Measurements from ENCODE around the gene AMOT.

Gene AMOT

DNA sequence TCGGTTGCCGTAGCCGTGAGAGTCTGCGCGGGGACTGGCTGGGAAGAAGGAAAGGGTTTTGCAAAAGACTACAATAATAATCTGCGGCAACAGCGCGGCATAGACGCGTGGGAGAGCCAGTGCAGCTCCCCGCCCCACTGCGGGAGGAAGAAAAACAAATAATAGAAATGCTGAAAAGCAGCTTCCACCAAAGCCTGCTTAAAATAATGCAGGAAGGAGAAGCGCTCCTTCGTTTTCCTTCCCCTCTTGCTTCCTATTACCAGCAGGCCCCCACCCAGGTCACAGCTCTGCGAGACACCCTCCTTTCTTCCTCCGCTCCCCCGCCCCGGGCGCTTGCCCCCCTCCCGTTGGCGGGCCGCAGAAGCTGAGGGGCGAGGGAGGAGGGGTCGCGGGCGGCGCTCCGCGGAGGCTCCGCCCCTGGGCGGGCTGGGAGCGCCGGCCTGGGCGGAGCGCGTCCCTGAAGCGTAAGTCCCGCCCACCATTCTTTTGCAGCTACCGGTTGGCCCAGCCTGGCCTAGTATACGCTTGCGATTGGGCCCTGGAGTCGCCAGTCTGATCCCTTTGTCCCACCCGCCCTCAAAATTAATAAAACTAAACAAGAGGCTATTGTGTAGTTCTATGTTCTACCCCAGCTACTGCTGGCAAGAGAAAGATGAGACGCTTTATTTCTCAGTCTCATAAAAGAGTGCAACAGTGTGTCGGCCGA is 636 bp upstream of the AMOT start:
- DNase-seq (ENCODE audit: low spot score), result peak; percentile 96

DNA sequence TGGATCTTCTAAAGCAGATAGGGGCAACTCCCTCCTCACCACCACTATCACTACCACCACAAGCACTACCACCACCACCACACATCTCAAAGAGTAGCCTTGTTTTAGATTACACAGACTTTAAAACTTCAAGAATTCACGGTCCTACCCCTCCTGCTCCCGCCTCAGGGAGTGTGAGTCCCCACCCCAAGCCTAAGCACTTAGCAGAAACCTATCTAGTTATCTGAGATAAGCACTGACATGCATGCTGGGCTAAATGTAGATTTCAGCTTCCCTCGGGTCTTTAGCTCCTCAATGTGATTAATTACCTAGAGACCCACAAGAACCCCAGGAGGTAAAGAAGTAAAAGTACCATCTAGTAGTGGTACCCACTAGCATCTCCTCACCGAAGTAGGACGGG is 775 bp downstream of the AMOT start:
- no peak for DNase-seq (ENCODE audit: low spot score)

DNA sequence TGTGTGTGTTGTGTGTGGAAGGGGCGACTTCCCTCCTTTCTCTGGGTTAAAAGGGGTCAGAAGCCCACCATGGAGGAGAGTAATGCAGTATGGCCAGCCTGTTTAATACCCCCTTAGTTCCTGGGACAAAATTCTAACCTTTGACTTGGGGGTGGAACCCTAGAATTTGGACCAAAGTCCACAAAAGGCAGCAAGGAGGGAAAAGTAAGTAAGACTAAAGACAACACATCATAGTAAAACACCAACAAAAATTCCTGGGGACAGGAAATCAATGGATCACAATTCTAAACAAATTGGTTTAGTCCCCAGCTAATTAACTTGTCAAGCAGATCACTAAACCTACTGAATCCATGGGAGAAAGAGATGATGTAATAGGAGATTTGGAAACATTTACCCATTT is 3.1 kb downstream of the AMOT start:
- no peak for DNase-seq (ENCODE audit: low spot score)

DNA sequence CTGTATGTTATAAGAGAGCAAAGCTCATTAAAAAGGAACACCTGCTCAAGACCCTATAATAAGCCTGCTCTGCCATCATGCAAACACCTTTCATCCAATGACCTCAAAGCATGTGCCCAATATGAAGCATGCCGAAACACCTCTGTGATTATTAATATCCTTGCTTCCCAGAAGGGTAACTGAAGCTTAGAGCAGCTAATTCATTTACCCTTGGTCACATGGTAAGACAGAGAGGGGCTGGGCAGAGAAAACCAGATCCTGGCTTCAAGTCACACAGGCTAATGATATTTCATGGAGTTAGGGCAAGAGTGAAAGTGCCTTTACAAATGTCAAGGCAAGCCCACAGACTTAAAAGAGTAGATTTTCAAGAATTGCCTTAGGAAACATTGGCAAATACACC is 5.6 kb downstream of the AMOT start:
- DNase-seq (ENCODE audit: low spot score), result no peak

DNA sequence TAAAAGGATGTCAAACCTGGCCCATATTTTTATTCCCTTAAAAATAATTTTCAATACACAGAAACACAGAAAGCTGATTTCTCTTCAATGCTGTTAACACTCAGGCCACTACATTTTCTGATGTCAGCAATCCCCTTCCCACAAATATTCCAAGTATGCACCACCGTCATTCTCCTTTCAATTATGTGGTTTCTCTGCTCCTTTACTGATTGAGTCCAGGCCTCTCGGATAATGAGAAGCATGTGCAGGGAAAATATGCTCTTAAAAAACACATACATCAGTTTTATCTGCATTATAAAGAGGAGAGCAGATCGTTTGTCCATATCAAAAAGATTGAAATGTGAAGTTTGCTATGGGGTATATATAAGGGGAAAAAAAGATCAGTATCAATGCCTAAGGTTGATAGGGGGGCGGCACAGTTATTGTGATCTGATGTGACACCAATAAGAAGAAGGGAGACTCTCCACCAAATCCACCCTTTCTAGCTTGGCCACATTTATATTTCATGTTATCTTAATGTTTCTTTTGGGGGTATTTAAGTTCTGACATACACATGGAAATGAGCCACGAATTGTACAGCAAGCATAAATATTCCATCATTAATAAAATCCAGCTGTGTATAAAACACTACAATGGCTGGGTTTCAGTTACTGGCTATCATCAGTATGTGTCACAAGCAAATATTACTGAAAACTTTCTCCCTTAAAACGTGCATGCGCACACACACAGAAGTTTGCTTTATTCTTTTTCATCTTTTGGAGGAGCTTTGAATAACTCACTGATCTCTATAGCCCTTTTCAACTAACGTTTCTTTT is 6.4 kb downstream of the AMOT start:
- no peak for DNase-seq (ENCODE audit: low spot score)

DNA sequence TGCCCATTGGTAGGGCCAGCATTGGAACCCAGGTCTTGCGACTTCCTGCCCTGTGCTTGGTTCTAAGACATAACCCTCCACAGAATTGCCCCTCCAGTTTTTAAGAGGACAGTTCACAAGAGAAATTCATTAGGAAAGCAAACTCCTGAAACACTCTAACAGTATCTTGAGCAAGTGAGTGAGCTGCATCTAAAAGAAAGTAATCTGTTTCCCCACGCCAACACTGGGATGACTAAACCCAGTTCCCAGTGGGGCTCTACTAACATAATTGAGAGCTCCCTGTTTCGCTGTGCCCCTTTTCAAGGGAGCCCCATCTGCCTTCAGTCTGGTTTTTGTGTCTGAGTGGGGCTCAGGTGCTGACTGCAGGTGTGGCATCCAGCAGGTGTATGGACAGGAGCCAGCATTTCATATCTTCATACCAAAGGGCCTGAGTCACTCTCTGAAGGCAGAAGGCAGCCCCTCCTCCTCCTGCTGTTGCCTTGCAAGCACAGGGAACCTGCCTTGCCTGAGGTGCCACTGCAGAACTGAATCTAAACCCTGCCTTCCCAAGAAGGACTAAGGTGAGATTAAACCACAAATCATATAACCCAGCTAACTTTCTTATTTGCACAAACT is 8.0 kb downstream of the AMOT start:
- DNase-seq (ENCODE audit: low spot score), result no peak

DNA sequence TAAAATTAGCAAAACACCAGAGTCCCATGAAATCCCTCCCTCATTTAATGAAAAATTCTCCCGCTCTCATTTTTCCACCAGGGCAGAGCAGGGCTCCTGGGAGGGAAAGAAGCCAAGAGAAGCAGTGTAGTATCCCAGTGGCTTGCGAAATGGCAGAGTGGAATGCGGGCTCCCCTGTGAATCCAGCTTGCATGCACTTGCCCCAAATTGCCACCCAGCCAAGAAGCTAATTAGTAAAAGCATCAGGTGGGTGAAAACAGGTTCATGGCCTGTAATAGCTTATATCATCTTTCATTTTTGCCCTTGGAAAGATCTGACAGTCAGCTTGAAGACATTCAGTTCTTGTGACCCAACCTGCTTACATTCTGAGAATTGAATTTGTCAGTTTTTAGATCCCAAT is 10.1 kb downstream of the AMOT start:
- DNase-seq (ENCODE audit: low spot score), result no peak

DNA sequence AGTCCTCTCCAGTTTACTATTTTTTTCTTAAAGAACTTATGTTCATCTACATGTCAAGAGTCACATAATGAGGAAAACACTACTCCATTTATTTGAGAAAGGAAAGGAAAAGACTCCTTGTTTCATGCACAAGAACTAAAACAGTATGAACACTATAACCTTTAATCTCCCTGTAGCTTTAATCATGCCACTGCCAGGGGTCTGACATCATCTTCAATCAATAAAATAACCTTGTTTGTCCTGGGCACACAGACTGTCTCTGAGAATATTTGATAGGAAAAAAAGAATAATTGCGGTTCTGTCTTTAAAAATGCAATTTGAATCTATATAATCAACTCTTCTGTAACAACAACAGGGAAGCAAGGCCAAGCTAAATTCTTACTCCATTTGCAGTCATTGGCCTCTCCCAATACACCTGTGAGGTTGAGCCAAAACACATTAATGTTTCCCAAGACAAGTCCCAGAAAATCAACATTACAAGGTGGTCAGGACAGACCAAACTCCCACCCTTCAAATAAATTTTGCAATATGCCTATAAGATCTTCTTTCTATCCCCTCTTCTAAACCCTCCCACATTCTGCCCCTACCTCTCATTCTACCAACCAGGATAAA is 13.2 kb downstream of the AMOT start:
- DNase-seq (ENCODE audit: low spot score), result no peak

DNA sequence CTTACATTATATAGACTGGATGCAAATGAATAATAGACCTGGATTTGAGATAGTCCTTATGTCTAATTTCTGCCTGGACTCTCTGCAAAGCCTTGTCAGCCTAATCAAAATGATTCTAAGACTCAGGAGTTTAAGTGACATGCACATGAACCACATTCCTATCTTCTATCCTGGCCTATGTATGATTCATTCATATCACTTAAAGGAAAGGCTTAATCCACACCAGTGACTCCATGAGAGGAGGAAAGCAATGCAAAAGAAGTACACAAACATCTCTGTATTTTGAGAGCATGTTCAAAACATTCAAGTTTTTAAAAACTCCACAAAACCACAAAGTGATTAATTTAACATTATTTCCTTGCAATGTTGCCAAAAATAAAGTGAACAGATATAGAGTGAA is 14.6 kb downstream of the AMOT start:
- no peak for DNase-seq (ENCODE audit: low spot score)

DNA sequence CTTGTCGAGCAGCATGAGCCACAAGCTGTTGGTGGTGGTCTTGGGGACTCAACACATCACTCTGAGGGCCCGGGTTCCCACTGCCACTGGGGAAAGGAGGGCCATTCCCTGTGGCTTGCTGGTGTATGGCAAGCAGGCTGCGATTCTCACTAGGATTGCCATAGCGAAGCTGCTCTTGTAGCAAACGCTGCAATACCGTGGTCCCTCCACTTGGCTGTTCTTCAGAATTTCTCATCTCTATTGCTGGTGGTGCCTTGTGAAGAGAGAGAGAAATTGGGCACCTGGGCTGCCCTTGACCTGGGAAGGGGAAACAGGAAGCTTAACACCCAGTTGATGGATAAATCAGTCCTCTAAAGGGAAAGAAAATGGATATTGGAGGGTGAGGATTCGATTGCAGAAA is 17.7 kb downstream of the AMOT start:
- DNase-seq (ENCODE audit: low spot score), result no peak

DNA sequence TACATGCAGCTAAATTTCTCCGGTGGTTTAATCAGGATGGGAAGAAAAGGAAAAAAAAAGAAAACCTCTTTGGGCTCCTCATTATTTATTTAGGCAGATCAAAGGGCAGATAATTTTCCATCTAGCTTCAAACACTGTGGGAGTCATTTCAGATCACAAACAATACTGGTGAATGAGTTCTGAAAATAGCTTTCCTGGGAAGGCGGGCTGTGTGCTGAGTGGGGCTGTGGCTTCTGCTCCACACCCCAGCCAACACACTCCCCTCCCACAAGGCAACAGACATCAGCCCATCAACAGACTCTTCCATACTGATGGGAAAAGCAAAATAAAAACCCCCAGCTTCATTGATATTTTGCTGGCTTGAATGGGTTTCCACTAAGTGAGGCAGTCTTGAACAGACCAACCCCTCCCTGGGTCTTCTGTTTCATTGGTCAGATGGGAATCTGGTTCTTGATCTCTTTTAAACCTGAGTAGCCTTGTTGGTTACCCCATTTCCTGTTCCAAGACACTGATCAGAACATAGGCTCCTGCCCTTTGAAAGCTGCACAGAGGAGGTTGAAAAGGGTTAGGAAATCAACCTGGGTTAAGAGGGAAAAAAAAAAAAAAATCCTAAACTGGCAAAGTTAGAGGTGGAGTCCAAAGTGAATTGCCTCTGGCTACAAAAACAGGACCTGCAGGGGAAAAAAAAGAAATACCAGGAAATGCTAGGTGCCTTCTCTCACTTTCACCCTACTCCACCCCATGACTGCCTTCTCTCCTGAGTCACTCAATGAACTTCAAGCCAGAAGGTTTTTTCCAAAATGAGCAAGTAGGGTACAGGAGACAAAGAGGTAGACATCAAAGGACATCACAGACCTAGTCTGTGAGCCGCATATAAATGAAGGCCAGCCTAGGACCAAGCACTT is 20.0 kb downstream of the AMOT start:
- DNase-seq (ENCODE audit: low spot score), result no peak

DNA sequence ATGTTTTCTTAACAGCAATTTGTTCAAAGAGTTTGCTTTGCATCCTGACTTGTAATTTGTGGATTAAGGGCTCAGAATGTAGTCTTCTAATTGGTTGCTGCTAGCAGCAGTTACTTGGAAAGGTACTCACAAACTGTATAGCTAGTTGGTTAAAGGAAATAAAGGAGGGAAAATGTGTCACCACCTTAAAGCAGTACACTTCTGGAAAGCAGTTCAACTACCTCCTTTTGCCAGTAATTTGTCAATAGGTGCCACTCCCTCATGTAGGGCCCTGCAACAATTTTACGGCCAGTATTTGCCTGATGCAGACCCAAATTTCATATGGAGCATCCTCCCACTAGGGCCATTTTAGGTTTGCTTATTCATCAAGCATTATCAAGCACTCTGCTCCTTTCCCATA is 20.8 kb downstream of the AMOT start:
- no peak for DNase-seq (ENCODE audit: low spot score)

DNA sequence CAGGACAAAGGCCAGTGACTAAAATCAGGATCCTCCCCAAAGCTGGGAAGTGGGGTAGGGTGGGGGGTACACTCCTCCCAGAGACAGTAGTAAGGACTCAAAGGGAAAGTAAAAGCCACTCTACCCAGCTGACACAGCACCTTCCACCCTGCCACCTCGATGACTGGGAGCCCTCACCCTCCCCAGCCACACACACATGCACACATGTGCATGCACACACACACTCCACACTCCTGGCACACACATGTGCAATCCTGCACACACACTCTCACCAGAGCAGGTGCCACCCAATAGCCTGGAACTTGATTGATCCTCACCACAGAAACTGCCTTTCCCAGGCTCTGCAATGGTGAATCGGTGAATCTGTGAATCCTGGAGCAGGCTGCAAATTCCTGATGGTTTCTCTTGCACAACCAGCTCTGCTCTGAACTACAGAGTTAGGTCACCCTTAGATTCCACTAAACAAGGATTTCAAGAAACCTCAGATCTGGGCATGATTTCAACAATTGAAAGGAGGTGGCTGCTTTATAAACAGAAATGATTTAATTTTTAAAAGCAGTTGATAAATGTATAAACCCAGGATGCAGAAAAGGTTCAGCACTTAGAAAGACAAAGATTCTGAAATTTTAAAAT is 21.5 kb downstream of the AMOT start:
- no peak for DNase-seq (ENCODE audit: low spot score)

DNA sequence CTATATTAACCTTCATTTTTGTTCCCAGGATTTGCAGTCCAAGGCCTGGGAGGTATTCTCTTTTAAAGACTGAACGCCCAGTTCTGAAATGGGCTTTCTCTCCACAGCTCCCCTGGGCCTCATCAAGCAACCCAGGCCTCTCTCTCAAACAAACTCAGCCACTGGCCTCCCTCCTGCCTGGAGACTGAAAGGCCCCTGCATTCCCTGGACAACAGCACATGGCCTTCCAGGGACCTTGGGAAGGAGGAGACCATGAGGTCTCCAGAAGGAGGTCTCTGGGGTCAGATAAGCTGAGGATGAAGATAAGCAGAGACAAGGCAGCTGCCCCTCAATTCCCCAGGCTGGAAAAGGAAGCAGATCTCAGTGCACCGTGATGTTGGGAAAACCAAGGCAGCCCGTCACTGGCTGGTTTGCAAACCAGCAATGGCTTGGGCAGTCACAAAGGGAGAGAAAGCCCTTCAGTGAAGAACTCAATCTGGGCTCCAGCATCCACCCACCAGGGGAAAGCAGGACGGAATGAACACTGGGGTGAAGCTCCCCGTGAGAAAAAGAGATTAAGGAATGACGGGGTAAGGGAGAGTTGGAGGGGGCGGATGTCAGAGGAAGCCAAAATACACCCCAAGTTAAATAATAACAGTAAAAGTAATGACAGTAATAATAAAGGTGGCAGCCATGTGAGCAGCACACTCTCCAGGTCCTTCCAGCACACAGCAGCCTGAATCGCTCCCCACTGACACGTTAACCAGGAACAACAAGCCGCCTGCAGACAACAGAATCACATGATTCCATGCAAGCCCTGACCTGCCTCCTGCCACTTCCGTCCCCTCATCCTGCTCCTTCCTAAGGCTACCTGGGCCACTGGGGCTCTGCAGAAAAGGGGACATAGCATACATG is 22.3 kb downstream of the AMOT start:
- DNase-seq (ENCODE audit: low spot score), result no peak

DNA sequence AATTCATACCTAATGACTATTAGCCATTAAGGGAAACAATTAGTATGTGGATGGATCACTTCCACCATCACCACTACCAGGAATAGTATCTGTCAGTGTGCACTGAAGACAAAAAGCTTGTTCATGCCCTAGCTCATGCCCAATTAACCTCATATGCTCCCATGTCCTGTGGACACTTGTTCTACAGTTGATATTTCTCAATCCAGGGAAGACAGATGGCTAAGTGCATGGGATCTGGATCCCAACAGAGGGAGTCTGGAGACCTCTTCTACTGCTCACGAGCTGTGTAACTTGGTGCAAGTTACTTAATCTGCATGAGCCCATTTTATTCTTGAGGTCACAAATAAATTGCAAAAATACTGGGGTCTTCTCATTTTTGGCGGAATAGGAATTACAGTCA is 23.7 kb downstream of the AMOT start:
- DNase-seq (ENCODE audit: low spot score), result no peak

DNA sequence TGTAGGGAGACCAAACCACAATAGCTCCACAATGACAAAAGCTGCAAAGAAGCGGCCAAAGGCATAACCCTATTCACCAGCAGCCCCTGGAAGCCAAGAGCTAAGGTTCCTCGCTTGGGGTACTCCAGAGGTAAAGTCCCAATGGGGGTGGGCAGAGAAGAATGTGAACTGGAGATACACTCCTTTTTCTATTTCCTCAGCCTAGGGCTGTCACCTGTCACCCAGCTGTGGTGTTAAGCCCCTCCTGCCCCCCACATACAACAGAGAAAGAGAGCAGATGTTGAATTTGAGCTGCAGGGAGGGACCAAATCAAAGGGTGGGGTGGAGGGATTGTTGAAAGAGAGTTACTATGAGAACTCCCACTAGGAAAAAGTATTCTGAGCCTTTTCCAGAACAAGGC is 26.1 kb downstream of the AMOT start:
- no peak for DNase-seq (ENCODE audit: low spot score)

DNA sequence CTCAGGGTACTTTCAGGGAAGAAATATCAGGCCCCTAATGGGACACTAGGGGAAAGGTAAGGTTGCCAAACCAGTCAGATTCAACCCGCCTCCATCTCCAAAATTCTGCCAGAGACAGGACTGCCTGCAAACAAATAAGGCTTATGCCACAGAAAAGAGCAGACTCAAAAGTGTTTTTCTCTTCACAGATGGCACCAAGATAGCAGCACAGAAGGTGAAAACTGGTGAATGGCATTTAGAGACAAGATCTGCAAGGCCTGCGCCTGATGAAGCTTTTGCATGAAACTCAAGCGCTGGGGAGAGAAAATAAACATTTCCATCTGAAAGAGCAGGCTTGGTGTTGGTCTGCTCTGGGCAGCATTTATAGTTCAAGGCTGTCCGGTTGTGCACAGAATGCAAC is 27.9 kb downstream of the AMOT start:
- DNase-seq (ENCODE audit: low spot score), result no peak

DNA sequence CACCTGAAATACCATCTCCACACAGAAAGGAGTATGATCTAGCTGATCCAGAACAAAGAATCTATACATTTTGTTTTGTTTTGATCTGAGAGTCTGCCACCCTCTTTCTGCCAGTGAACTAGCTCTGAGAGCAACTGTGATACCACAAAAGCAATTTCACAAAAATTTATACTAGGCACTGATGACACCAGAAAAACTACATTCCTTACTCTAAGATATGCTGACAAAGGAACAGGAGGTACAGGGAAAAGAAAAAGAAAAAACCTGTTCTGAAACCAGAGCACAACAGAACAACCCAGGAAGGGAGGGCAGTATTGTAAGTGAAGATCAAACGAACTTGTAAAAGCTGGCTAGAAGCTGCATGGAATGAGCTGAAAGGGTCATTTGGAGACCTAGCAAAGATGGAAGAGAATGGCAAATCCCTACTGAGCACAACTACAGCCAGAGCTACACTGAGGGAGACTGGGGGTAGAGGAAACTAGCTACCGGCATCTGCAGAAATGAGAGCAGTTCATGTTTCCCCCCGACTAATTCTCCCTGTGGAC is 31.9 kb downstream of the AMOT start:
- no peak for DNase-seq (ENCODE audit: low spot score)

DNA sequence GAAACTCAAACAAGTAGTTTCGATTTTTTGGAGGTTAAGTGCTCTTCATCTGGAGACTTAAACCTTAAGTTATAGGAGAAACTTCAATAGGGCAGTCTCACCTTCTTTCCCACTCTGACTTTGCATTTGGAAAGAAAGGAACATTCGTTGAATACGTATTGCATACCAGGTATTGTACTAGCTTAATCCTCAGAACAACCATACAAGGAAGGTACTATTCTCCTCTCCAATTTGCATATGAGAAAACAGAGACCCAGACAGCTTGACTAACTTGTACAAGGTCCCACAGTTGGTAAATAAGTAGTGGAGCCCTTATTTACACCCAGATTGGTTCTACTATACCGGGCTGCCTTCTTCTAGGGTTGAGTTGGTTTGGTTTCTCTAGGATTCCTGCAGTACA is 32.6 kb downstream of the AMOT start:
- DNase-seq (ENCODE audit: low spot score), result no peak

DNA sequence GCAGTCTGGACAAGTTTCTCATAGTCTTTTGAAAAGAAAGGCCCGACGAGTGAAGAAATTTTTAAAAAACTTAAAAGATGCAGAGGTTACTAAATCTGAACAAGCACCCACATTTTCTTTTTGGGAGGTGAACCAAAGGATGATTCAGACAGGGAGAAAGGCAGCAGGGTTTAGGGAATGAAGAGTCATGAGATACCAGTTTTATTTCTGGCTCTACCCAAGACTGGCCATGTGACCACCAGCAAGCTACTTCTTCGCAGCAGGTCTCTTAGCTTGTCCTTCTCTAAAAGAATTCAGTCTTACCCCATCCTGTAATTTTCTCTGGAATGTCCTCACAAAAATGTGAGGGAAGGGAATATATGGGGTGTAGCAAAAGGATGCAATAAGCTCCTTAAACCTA is 37.6 kb downstream of the AMOT start:
- no peak for DNase-seq (ENCODE audit: low spot score)

Measured in globus pallidus (tissue), 1 donor.